Islet precursor cell (in vitro differentiated cells): ENCODE measurements around the gene TOM1L2.
A peak's percentile ranks its signal among the peaks of the same experiment; 100 is the strongest.
"Not testable (repeated sequence)": the region's sequence is repeated elsewhere in the genome, so short reads cannot be mapped to it uniquely, and the experiment has no call there.

Experiments used
- DNase-seq: peaks from one replicate; pipeline ENCODE4 v3.0.0-alpha.2; 2018

Gene TOM1L2

DNA sequence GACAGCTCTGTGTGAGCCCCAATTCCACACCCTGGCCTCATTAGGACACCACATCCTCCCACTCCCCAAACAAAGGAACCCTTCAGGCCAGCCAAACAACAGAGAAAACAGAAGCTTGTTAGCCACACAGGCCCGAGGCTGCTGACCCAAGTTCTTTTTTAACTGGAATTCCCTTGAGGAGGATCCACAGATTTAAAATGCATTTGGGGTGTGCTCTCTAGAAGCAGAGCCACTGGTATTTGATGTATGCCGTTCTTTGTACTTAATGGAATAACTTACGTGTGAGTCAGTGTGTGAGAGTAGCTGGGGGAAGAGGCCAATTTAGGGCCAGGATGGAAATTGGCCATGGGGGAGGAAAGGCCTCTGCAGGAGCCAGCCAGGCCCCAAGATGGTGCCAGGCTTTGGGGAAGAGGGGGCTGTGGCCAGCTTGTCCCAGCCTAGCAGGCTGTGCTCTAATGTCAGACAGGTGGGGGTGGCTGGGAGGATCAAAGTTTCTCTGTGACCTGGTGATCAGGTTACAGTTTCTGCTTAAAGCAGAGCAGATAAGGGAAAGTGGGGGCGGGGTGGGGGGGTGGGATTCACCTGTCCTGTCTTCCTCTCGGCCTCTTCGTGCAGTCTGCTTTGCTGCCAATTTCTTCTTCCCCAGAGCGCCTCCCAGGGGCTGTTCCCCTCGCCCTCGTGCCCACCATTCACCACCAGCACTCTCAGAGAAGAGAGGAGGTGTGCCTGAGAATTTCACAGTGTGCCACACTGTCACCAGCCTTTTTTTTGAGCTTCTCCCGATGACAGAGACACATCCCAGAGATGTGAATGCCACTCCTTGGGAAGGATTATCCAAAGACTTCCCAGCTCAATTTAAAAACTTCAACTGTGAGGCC lies 50.8 kb downstream of the TOM1L2 start:
- peak; percentile 99 for DNase-seq

DNA sequence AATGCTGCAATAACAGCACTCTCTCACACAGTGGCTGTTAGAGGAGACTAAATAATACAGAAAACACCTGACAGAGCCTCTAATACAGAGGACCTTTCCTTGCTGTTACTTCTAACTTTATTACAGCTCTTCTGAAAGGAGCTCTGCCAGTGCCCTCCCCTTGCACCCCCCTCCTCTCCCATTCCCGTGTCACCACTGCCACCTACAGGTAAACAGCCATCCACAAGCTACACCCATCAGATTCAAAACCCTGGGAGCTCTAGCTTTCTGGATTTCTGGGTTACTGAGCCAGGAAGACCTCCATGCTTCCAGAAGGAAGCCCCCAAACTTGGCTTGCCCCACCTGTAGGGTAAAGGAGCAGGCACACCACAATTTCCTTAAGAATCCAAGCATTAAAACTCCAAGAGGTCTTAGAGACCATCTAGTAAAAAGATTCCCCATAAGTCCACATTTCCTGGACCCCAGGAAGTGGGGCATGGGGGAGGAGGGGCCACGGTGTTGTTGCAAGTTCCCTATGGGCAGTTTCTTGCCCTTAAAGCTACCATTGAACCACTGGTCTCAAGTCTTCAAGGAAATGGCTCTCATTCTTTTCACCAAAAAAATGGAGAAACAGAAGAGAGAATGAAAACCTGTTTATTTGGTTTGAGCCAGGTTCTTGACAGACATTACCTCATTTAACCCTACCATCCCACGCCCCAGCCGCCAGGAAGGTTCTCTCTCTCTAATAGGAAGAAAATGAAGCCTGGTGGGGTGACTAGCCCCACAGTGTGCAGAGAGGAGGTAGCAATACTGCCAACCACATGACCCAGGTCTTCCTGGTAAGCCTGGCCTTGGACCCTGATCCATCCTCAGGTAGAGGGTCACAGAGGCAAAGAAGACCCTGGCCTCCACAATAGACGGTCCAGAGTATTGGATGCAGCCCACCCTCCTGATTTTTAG lies 52.8 kb downstream of the TOM1L2 start:
- peak; percentile 95 for DNase-seq

DNA sequence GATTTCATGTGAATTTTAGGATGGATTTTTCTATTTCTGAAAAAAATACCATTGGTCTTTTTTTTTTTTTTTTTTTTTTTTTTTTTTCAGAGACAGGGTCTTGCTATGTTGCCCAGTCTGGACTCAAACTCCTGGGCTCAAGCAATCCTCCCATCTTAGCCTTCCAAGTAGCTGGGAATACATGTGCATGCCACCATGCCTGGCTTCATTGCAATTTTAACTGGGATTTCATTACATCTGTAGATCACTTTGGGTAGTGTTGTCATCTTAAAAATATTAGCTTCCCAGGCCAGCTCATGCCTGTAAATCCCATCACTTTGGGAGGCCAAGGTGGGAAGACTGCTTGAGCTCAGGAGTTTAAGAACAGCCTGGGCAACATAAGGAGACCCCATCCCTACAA lies 54.8 kb downstream of the TOM1L2 start:
- DNase-seq = no peak

DNA sequence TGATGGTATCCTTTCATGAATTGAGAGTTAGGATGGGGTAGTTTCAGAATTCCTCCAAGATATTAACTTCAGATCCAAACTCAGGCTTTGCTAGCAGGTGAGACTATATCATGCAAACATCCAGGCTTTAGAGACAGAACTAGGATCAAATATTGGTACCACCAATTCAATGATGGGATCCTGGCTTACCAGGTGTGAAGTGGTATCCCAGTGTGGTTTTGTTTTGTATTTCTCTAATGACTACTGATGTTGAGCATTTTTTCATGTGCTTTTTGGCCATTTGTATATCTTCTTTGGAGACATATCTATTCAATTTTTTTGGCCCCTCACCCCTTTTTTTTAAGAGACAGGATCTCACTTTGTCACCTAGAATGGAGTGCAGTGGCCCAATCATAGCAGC lies 57.0 kb downstream of the TOM1L2 start:
- DNase-seq = no peak

DNA sequence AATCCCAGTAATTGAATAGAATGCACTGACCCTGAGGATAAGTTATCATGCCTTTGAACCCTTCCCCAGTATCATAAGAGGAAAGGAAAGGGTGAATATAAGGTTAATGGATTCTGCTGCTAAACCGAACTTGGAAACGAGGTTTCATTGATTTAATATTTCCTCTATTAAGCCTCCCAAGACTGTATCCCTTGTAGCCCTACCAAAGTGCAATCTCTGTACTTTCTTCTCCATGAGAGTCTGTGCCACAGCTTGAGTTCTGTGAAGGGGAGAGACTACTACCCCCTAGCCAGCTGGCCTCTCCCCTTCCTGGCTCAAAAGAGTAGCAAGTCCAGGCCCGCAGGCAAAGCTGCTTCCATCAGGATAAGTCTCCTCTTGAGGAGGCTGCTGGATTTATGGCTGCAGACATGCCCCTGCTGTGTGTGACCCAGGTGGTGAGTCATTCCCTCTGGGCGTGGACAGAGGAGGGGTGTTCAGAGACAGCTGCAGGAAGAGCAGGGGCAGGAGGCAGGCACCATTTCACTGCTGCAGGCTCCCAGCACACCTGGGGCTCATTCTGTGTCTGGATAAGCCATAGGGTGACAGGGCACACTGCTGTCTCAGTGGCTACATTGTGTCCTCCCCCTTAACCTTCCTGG lies 58.4 kb downstream of the TOM1L2 start:
- DNase-seq = peak; percentile 100

DNA sequence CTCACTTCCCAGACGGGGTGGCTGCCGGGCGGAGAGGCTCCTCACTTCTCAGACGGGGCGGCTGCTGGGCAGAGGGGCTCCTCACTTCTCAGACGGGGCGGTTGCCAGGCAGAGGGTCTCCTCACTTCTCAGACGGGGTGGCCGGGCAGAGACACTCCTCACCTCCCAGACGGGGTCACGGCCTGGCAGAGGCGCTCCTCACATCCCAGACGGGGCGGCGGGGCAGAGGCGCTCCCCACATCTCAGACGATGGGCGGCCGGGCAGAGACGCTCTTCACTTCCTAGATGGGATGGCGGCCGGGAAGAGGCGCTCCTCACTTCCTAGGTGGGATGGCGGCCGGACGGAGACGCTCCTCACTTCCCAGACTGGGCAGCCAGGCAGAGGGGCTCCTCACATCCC lies 59.9 kb downstream of the TOM1L2 start:
- DNase-seq = not testable (repeated sequence)

DNA sequence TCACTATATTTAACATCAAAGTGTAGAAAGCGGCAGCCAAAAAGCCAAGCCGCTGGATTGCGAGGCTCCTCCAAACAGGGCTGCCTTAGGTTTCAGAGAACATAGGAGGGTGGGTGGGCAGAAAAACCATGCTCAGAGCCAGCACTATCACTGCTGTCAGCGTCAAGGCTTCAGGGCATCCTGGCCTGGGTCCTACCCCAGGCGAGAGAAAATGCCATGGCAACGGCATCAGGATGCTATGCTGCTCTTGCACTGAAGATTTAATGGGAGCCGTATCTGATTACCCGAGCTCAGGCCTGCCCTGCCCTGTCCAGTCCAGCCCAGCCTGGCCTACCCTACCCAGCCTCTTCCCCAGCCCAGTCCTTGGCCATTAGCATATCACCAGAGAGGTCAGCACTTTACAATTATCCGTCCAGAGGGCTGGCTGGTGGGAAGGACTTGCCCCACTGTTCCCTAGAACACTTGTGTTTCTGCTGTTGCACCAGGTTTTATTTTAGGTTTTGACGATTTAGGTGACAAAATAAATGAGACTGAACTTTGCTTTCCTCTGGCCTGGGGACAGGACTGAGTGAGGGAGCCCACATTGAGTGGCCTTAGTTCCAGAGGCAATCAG lies 61.1 kb downstream of the TOM1L2 start:
- peak; percentile 91 for DNase-seq

DNA sequence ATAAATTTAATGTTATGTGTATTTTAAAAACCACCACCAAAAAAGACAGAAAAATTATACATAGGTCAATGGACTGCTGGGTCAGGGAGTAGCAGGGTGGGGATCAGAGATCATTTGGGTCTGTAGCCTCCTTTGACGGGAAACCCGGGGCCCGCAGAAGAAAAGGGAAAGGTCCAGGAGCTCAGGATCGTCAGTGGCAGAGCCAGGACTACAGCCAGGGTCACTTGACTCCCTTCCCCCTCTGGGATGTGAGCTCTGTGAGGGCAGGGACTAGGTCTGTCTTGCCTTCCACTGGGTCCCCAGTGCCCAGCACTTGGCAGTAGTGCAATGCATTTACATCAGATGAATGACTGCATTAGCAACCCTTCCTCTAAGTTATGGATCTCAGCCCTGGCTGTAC lies 62.1 kb downstream of the TOM1L2 start:
- no peak for DNase-seq

DNA sequence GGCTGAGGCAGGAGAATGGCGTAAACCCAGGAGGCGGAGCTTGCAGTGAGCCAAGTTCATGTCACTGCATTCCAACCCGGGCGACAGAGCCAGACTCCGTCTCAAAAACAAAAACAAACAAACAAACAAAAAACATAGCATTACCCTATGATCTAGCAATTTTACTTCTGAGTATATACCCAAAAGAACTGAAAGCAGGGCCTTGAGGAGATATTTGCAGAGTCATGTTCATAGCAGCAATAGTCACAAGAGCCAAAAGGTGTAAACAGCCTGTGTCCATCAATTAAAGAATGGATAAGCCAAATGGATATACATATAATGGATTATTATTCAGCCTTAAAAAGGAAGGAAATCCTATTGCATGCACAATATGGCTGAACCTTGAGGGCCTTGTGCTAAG lies 63.1 kb downstream of the TOM1L2 start:
- no peak for DNase-seq

DNA sequence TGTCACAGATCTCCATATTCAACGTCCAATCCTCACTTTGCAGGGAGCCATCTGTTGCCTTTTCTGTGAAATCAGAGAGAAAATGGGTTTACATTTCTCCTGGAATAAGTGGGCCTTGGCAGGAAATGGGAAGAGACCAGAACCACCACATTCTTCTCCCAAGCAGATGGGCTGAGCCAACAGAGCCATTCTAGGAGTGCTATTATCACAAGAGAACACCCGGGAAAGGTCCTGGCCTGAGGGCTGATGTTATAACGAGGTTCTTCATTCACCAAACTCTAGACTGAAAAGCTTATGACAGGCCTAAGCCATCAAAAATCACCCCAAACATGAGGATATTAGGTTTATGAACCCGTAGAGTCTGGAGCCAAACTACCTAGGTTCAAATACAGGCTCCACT lies 64.7 kb downstream of the TOM1L2 start:
- DNase-seq = peak; percentile 71

DNA sequence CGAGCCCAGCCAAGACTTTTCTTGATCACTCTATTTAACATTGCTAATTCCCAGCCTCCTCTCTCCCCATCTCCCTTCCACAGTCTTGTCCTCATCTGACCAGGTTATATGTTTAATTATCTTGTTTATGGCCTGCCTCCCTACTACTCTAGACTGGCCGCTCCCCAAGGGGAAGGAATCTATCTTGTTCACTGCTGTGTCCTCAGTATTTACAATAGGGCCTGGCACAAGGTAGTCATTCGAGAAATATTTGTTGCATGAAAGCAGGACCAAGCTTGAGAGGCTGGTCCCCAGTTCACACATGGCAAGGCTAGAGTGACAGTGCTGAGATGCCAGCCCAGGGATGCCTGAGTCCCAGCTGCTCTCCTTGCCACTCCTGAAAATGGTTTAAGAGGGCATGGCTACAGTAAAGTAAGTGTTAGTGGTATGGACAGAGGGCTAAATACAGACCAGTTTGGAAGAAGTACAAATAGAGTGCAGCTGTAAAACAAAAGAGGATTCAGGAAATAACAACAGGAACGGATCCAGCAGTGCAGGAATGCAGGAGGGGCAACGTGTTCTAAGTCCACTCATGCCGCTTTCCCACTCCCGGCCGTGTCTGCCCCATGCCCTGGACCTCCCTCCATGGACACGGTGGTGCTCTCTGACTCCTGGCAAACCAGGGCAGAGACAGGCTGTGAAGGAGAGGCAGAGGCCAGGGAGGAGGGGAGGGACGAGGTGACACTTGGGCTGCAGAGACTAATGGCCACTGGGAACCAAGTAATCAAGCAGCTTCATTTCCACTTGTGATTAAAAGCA lies 65.6 kb downstream of the TOM1L2 start:
- DNase-seq = no peak

DNA sequence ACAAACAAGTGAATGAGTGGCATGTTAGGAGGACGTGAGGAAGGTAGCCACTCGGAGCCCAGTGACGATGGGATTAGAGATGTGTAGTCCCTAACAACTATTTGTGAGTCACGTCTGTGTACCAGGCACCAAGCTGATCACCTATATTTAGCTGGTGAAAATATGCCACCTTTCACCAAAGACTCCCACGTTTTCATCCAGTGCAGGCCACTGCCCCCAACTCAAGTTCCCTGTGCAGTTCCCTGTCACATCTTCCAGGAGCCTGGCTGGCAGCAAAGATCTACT lies 67.2 kb downstream of the TOM1L2 start:
- DNase-seq = no peak

DNA sequence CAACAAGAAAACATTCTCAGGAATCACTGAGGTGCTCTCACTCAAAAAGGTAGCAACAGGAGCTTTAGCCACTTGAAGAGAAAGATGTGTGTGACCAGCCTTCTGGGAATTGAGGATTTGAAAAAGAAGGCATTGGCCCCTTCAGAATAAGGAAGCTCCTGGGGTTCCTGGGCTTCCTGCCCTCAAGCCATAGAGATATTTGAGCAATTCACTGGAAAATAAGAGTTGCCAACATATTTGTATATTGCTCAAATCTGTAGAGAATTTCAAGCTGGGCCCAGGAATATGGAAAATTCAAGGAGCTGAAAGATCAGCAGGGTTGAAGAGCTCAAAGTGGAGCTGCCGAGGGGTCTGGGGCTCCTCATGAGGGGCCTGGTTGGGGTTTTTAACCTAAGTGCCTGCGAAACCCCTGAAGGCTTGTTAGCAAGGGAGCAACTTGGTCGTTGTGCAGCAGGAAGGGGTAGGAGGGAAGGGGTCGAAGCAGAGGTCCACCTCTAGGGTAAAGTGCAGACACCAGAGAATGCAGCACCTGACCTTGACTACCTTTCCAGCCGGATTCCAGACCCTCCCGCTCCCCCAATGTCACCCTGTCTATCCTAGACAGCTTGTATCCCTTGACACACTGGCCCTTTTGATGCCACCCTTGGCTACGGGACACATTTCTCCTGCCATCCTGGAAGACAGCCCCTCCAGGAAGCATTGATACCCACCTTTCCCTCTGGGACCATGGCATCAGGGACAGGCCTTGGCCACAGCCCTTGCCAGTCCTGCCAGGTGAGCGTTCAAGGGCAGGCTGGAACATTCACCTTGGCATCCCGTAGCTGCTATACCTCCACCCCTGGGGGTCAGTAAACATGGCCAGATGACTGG lies 67.8 kb downstream of the TOM1L2 start:
- DNase-seq = no peak

DNA sequence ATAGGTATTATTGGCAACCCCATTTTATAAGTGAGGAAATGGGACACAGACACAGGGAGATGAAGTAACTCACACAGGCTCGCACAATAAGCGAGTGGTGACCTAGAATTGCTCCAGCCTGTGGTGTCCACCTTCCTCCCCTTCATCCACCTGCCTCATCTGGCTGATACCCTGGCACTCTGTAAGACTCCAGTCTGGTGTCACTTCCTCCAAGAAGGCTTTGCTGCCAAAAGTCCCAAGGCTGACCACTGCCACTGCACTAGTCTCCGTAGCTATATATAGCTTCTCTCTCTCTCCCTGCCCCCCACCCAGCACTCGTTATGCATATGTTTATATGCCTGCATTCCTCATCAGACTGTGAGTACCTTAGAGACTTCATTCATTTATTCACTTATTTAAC lies 69.3 kb downstream of the TOM1L2 start:
- no peak for DNase-seq

DNA sequence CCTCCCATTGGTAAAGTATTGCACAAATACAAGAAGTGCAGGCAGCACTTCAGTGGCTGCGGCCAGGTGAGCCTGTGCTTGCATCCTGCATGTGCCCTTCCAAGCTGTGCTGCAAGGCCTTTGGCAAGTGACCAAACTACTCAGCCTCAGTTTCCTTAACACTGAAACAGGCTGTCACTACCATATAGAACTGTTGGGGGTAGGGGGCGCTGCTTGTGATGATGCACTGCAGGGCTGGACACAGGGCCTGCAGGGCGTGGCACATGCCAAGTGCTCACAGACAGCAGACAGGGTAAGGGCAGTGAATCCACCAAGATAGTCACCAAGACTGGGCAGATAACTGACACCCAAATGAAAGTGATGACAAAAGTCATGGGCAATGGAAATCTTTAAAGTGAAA lies 69.8 kb downstream of the TOM1L2 start:
- DNase-seq = peak; percentile 49

DNA sequence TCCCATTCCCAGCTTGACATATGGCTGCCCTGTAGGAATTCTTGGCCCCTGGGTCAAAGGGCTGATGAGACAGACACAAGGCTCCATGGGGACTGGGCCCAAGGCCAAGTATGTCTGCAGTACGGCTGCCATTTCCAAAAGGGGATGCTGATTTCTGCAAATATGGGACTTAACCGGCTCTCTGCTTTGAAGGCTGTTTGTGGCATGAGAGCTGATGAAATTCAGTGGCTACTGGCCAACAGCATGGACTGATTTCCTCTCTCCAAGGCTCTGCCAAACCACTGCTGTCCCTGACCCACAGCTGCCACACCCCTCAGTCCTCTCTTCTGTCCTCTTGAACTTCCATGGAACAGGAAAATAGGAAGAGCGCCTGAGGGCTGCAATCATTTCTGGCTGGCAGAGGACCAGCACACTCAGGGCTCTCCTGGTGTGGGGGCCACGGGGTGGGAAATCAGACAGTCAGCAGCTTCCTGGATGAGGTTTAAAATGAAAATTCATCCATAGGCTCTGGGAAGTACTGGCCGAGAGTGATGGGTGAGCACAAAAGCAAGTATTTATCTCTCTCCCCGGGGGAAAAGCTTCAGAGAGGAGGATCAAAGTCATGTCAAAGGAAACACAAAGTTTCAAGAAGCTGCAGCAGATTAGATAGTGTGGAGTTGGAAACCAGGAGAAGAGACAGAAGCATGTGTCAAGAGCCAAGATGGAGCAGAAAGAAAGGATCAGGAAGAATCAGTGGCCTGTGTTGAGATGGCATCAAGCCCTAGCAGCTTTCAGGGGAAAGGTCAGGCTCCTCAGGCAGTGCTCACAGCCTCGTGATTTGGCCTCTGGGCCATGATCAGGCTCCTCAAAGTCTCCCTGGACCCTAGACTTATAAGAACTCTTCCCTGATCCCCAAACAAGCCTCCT lies 71.3 kb downstream of the TOM1L2 start:
- DNase-seq = peak; percentile 59

DNA sequence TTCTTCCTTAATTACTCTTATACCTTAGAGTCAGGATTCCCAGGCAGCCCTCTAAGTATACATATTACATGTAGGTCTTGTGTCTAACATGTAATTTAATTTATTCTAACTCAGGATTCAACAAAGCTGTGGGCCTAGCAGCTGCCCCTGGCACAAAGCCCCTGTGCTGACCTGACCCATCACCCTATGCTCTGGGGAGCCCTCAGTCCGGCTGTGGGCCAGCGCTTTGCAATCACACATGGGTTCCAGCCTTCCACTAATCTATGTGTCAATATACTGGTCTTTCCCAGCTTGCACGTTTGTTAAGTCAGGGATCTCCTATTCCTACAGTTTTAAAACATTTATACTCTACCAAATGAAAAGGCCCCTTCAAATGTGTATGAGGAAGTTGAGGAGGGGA lies 72.7 kb downstream of the TOM1L2 start:
- DNase-seq = no peak

DNA sequence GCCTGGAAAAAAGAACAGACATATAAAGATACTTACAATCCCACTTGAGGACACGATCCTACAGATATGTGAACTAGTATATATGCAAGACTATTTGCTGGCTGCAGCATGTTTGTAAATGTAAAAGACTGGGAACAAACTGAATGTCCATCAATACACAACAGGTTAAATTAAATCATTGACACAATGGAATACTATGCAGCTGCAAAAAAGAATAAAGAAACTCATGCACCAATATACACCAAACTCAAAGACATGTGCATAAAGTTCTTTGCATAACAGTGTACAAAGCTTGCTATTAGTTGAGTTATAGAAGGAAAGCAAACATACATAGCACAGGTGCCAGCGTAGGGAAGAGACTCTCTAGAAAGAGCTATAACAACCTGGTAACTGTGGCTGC lies 73.5 kb downstream of the TOM1L2 start:
- DNase-seq = no peak

DNA sequence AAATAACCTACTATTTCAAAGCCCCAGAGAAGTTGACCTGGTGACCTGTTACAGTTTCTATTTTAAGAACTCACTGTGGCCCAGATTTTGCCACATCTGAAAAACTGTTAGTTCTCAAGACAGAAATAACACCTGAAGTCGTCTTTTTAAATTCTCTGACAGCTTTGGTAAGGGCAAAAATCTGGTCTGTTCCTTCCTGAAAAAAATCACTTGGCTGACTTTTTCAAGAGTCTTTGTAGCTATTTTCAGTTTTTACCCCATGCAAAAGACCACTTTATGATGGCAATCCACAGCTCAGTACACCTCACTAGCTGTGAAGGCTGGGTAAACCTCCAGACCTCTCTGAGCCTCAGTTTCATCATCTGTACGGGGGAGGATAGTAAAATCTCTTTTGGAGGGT lies 74.8 kb downstream of the TOM1L2 start:
- DNase-seq = no peak

DNA sequence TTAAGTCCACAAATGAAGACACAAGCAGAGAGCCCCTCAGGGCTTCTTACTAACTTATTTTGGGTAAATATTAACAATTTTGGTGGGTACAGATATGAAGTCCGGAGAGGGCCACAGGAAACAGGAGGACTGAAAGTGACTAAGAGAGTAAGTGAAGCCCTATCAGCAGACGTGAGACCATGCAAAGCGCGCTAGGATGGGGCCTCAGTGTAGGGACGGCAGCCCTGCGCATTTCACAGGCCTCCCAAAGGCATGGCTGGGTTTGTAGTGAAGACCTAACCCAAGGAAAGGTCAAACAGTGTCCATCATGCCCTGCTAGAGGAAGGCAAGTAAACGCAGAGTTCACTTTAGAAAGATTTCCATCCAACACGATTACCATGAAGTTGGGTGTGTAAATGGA lies 75.5 kb downstream of the TOM1L2 start:
- DNase-seq = no peak
